ENCODE results near the gene GPATCH8.

Gene GPATCH8

DNA sequence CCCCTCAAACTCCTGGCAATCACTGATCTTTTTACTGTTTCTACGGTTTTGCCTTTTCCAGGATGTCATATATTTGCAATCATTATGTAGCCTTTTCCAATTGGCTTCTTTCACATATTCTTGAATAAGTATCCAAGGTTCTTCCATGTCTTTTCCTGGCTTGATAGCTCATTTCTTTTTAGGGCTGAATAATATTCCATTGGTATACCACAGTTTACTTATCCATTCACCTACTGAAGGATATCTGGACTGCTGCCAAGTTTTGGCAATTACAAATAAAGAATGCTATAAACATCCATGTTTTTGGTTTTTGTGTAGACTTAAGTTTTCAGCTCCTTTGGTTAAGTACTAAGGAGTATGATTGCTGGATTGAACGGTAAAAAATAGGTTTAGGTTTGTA lies 16.0 kb downstream of the GPATCH8 start:
- no peak for TF ChIP-seq EZH2phosphoT487 (IDR thresholded peaks at IDR 0.05; ENCODE audit: borderline replicate concordance)
- TF ChIP-seq, protein P1, sequence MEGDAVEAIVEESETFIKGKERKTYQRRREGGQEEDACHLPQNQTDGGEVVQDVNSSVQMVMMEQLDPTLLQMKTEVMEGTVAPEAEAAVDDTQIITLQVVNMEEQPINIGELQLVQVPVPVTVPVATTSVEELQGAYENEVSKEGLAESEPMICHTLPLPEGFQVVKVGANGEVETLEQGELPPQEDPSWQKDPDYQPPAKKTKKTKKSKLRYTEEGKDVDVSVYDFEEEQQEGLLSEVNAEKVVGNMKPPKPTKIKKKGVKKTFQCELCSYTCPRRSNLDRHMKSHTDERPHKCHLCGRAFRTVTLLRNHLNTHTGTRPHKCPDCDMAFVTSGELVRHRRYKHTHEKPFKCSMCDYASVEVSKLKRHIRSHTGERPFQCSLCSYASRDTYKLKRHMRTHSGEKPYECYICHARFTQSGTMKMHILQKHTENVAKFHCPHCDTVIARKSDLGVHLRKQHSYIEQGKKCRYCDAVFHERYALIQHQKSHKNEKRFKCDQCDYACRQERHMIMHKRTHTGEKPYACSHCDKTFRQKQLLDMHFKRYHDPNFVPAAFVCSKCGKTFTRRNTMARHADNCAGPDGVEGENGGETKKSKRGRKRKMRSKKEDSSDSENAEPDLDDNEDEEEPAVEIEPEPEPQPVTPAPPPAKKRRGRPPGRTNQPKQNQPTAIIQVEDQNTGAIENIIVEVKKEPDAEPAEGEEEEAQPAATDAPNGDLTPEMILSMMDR (conservative IDR thresholded peaks at IDR 0.05; ENCODE audit: low read length) = no peak
- Histone ChIP-seq H3K79me2 (ENCODE audit: insufficient read depth, low read length) (peaks cover 81% of the 10 kb centered on the region), H2AFZ (ENCODE audit: low read length) (no peak overlapping the region), H3K4me1 (ENCODE audit: insufficient read depth, low read length, poor library complexity, severe bottlenecking) (no peaks in the 10 kb centered on the region), H3K9me2 (replicated peaks; ENCODE audit: low read depth, low read length) (no peaks in the 10 kb centered on the region), H3K27me3 (ENCODE audit: insufficient read depth, low read length, poor library complexity, severe bottlenecking) (no peaks in the 10 kb centered on the region), H3F3A (ENCODE audit: low read depth) (no peaks in the 10 kb centered on the region), H3K36me3 (ENCODE audit: insufficient read depth, low read length) (peaks cover 3% of the 10 kb centered on the region; the same call in 1 of the 2 replicates), H3K9ac (ENCODE audit: low read depth, low read length, poor library complexity, severe bottlenecking) (no peak overlapping the region), H3K4me2 (ENCODE audit: low read depth, low read length, poor library complexity, severe bottlenecking) (no peak overlapping the region), H3K9me3 (ENCODE audit: insufficient read depth, low read depth, low read length) (no peaks in the 10 kb centered on the region), H4K20me1 (ENCODE audit: insufficient read depth, low read length, poor library complexity, severe bottlenecking) (peaks cover 62% of the 10 kb centered on the region), H3K4me3 (ENCODE audit: low read length, poor library complexity, severe bottlenecking) (no peak overlapping the region)

DNA sequence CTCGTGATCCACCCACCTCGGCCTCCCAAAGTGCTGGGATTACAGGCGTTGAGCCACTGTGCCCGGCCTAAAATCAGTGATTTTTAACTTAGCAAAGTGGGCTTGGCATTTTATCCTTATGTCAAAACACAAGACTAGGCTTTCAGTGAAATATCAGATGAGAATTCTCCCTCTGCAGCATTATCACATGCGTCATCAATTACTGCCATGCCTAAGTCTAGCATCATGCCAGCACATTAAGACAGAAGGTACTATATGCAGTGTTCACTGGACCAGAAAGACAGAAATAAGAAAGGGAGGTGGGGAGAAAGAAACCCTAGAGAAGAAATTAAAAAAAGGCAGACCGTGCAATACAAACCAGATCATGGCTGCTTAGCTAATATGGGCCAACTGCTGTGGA lies 29.8 kb downstream of the GPATCH8 start:
- H3K4me1 ChIP-seq (ENCODE audit: insufficient read depth, low read length, poor library complexity, severe bottlenecking) = no peaks in the 10 kb centered on the region
- H3K36me3 ChIP-seq (ENCODE audit: insufficient read depth, low read length) = peaks cover 19% of the 10 kb centered on the region; the same call in 1 of the 2 replicates
- H3K4me2 ChIP-seq (ENCODE audit: low read depth, low read length, poor library complexity, severe bottlenecking) = no peak overlapping the region
- no peaks in the 10 kb centered on the region for H3F3A ChIP-seq (ENCODE audit: low read depth)
- H3K9me2 ChIP-seq (replicated peaks; ENCODE audit: low read depth, low read length) = no peaks in the 10 kb centered on the region
- H3K9ac ChIP-seq (ENCODE audit: low read depth, low read length, poor library complexity, severe bottlenecking) = no peak overlapping the region
- no peak overlapping the region for H3K4me3 ChIP-seq (ENCODE audit: low read length, poor library complexity, severe bottlenecking)
- H3K27me3 ChIP-seq (ENCODE audit: insufficient read depth, low read length, poor library complexity, severe bottlenecking) = no peaks in the 10 kb centered on the region
- no peaks in the 10 kb centered on the region for H3K9me3 ChIP-seq (ENCODE audit: insufficient read depth, low read depth, low read length)
- H4K20me1 ChIP-seq (ENCODE audit: insufficient read depth, low read length, poor library complexity, severe bottlenecking) = peaks cover 46% of the 10 kb centered on the region
- H3K79me2 ChIP-seq (ENCODE audit: insufficient read depth, low read length) = peaks cover 72% of the 10 kb centered on the region
- TF ChIP-seq, protein P1 (conservative IDR thresholded peaks at IDR 0.05; ENCODE audit: low read length) = no peak
- TF ChIP-seq EZH2phosphoT487 (IDR thresholded peaks at IDR 0.05; ENCODE audit: borderline replicate concordance) = no peak
- no peak overlapping the region for H2AFZ ChIP-seq (ENCODE audit: low read length)

DNA sequence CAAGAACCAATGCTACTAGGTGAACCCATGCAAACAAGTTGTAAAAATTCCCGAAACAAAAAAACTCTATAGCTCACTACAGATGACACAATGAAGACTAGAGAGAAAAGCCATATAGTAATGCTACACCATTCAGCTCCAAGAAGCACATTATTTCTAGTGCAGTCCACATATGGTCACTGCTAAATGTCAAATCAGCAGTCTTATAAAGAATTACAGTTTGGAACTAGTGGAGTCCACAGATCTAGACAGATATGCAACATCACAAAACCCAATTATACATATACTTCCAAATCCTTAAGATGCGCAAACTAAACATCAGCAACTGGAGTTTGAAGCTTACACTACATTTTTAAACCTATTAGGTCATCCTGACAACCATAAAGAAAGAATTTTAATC lies 33.5 kb downstream of the GPATCH8 start:
- Histone ChIP-seq H3K79me2 (ENCODE audit: insufficient read depth, low read length) (peaks cover 73% of the 10 kb centered on the region), H3K9me3 (ENCODE audit: insufficient read depth, low read depth, low read length) (no peaks in the 10 kb centered on the region), H3K4me3 (ENCODE audit: low read length, poor library complexity, severe bottlenecking) (no peak overlapping the region), H3K4me2 (ENCODE audit: low read depth, low read length, poor library complexity, severe bottlenecking) (no peak overlapping the region), H2AFZ (ENCODE audit: low read length) (no peak overlapping the region), H4K20me1 (ENCODE audit: insufficient read depth, low read length, poor library complexity, severe bottlenecking) (peaks cover 53% of the 10 kb centered on the region), H3K27me3 (ENCODE audit: insufficient read depth, low read length, poor library complexity, severe bottlenecking) (no peaks in the 10 kb centered on the region), H3K36me3 (ENCODE audit: insufficient read depth, low read length) (peaks cover 20% of the 10 kb centered on the region; the same call in 1 of the 2 replicates), H3K9me2 (replicated peaks; ENCODE audit: low read depth, low read length) (no peaks in the 10 kb centered on the region), H3F3A (ENCODE audit: low read depth) (no peaks in the 10 kb centered on the region), H3K9ac (ENCODE audit: low read depth, low read length, poor library complexity, severe bottlenecking) (no peak overlapping the region), H3K4me1 (ENCODE audit: insufficient read depth, low read length, poor library complexity, severe bottlenecking) (no peaks in the 10 kb centered on the region)
- no peak for TF ChIP-seq EZH2phosphoT487 (IDR thresholded peaks at IDR 0.05; ENCODE audit: borderline replicate concordance)
- TF ChIP-seq, protein P1 (conservative IDR thresholded peaks at IDR 0.05; ENCODE audit: low read length) = no peak
